ENCODE data around the gene GID8. TPM values are rescaled to one million over a fixed set of nuclear protein-coding genes. Genes with fewer than 3 reads are reported as not detected.

GID8 gene
- total RNA-seq, 2 experiments from 2014 or later = 29.8 to 36.8 TPM

DNA sequence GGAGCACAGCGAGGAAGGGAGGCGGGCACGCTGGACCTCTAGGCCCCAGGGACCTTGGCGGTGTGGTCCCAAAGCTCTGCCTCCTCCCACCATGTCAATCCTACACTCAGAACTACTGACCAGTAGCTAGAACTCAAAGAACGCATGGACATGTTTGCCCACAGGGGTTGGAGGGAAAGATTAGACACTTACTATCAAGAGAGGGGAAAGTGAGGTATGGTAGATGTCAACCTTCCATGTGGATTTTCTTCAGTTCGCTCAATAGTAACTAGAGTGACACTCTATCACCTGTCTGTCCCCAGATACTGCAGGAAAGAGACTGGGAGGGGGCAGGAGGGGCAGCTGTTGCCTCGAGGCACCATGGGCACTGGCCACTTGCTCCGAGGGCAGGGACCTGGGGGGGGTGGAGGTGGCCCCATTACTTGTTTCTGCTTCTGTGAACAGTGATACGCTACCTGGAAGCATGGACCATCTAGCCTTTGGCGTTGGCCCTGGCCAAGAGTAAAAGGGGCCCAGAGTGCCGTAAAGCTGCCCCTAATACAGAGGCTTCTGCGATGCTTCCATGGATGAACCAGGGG, 10.7 kb upstream of the GID8 start:
- DNase-seq (no peak), ATAC-seq (no peak)

DNA sequence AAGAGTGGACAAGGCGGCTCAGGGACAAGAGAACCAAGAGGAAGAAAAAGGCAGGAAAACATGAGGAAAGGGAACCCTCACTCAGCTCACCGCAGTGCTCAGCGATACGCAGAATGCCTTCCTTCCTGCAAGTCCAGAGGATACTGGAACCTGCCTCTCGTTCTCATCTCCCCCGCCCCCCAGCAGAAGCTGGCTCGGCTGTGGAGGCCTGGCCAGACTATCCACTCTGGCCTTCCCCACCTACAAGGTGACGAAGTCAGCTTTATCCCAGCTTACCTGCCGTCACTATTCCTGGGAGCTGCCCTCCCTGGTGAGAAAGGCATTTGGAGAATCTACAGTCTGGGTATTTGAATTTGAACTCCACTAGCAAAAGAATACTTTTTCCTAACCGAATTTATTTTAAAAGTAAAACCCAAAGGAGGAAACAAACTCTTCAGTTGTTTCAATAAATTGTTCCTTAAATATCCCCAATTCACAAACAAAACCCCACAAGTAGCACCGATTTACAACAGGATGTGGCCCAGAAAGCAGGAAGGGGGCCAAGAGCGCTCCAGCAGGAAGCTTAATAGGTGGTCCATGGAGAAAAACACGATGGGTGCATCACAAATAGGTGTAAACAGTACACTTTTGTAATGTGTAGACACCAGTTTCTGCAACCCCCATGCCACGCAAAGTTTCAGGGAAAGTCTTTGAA, 9.6 kb upstream of the GID8 start:
- Mint-ChIP-seq H3K4me1 (peaks cover 68% of the 10 kb centered on the region), H3K4me3 (peak overlapping the region; percentile 85)
- ATAC-seq = no peak

More for the DNA sequence above, 10.7 kb upstream of the GID8 start:
- CTCF ChIA-PET = interaction anchor here (1.0 to 18.3 kb wide), 6 partner anchors 9 to 82 kb away, joined by 3 to 268 read pairs (median 14); partner anchors contain the start of gene GID8
- Mint-ChIP-seq H3K4me1 (peaks cover 68% of the 10 kb centered on the region), H3K27ac (peak overlapping the region; percentile 89), H3K9me3 (ENCODE audit: low read depth) (no peaks in the 10 kb centered on the region), H3K27me3 (no peaks in the 10 kb centered on the region), H3K4me3 (peak overlapping the region; percentile 88), H3K36me3 (peaks cover 8% of the 10 kb centered on the region)

DNA sequence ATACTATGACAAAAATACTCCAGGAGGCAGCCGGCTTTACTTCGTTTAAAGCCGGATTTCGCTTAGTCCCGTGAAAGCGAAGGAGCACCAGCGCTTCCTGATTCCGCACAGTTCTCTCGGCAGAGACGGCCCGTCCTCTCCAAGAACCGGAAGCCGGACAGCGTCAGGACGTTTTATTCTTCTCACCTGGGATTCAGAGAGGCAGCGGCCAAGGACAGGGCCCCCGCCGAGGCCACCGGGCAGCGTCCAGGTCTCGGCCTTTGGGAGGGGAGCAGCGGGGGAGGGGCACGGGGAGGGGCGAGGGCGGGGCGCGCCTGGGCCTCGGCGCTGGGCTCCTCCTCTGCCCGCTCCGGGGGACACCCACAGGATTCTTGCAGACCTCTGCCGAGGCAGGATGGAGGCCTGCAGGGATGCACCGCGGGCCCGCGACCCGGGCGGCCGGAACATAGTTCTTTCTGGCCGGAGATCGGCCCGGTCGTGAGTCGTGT, 8.9 kb upstream of the GID8 start:
- Mint-ChIP-seq H3K36me3 (peaks cover 7% of the 10 kb centered on the region), H3K4me3 (peak overlapping the region; percentile 85), H3K4me1 (peaks cover 64% of the 10 kb centered on the region), H3K27me3 (no peaks in the 10 kb centered on the region), H3K27ac (peak overlapping the region; percentile 88), H3K9me3 (ENCODE audit: low read depth) (no peaks in the 10 kb centered on the region)
- CTCF ChIA-PET = interaction anchor here (1.0 to 18.3 kb wide), 4 partner anchors 7 to 44 kb away, joined by 3 to 268 read pairs (median 28); partner anchors contain the start of gene GID8
- ATAC-seq = peak; percentile 56
- DNase-seq = peak; percentile 74

More for the DNA sequence above, 9.6 kb upstream of the GID8 start:
- Mint-ChIP-seq H3K27me3 (no peaks in the 10 kb centered on the region), H3K27ac (peak overlapping the region; percentile 88), H3K9me3 (ENCODE audit: low read depth) (no peaks in the 10 kb centered on the region), H3K36me3 (peaks cover 7% of the 10 kb centered on the region)
- no peak for DNase-seq
- CTCF ChIA-PET = interaction anchor here (1.0 to 18.3 kb wide), 5 partner anchors 8 to 44 kb away, joined by 3 to 268 read pairs (median 20); partner anchors contain the start of gene GID8

DNA sequence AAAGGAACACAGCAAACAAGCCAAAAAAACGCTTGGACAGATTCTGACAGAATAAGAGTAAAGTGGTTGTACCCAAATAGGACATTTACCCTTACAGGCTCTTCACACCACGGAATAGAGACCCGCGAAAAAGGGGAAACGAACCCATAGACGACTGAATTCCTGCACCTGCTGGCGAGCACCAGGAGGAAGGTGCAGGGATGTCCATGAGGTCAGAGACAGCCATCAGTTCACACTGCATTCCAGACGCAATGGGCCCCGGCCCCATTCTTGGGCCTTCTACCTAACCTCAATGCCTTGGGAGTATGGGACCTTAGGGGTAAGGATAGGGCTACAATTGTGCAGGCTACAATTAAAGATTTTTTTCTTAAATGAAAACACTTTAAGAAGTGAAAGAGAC, 6.5 kb upstream of the GID8 start:
- ATAC-seq (no peak), DNase-seq (no peak)
- Mint-ChIP-seq H3K36me3 (peaks cover 3% of the 10 kb centered on the region), H3K27ac (no peak overlapping the region), H3K27me3 (no peaks in the 10 kb centered on the region), H3K9me3 (ENCODE audit: low read depth) (no peaks in the 10 kb centered on the region), H3K4me1 (peaks cover 54% of the 10 kb centered on the region), H3K4me3 (no peak overlapping the region)
- CTCF ChIA-PET = no interaction called here

DNA sequence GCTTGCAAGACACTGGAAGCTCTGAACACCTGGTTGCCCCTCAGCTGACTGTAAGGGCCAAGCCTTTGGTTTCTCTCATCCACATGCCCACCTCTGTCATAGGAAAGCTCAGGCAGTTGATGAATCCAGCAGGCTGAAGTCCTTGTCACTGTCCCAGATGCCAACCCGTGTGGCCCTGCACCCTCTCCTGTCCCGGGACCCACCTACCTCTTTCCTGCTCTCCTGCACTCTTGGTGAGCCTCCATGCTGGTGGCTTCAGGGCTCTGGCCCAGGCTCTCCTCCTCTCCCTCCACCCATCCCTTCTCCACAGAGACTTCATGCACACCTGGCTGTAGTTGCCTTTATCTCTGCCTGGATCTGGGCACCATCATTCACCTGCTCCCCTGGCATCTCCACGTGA, 4.0 kb upstream of the GID8 start:
- CTCF ChIA-PET = interaction anchor here (1.0 to 6.4 kb wide), 6 partner anchors 8 to 75 kb away, joined by 3 to 53 read pairs (median 11); partner anchors contain the start of gene DIDO1
- Mint-ChIP-seq H3K27me3 (no peaks in the 10 kb centered on the region), H3K4me3 (no peak overlapping the region), H3K4me1 (peaks cover 41% of the 10 kb centered on the region), H3K9me3 (ENCODE audit: low read depth) (no peaks in the 10 kb centered on the region), H3K27ac (no peak overlapping the region), H3K36me3 (peaks cover 10% of the 10 kb centered on the region)
- DNase-seq (no peak), ATAC-seq (no peak)

DNA sequence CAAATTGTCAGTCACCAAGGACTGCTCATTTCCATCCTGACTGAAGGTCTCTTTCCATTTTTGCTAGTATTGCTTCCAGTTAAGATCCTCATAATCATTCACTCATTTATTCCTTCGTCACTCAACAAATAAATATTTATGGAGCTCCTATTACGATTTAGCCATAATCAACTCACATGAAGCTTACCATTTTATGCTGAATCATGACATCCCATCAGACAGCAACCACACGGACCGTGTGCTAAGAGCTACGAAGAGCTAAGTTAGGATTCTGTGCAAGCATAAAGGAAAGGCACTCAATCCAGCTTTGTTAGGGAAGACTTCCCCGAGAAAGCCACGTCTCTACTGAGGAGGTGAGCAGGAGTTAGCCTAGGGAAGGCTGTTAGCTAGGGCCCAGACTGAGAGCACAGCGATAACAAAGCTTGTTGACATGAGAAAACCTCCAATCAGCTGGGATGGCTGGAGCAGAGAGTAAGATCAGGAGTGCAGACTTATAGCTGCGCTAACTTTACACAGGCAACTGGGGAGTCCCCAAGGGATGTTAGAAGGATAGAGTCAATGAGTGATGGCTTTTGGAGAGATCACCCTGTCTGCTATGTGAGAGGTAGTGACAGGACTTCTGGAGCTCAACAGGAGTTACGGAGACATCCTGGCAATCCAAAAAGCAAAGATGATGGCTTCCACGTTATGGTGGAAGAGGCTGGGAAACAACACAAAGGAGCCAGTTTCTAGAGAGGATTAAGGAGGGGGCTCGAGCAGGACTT, 2.6 kb upstream of the GID8 start:
- Mint-ChIP-seq H3K4me3 (no peak overlapping the region), H3K27ac (no peak overlapping the region), H3K4me1 (peaks cover 42% of the 10 kb centered on the region), H3K9me3 (ENCODE audit: low read depth) (no peaks in the 10 kb centered on the region), H3K36me3 (peaks cover 12% of the 10 kb centered on the region), H3K27me3 (no peaks in the 10 kb centered on the region)
- no peak for ATAC-seq
- DNase-seq = no peak
- CTCF ChIA-PET = interaction anchor here (1.3 to 6.4 kb wide), 7 partner anchors 10 to 74 kb away, joined by 3 to 53 read pairs (median 13); partner anchors contain the start of gene DIDO1

DNA sequence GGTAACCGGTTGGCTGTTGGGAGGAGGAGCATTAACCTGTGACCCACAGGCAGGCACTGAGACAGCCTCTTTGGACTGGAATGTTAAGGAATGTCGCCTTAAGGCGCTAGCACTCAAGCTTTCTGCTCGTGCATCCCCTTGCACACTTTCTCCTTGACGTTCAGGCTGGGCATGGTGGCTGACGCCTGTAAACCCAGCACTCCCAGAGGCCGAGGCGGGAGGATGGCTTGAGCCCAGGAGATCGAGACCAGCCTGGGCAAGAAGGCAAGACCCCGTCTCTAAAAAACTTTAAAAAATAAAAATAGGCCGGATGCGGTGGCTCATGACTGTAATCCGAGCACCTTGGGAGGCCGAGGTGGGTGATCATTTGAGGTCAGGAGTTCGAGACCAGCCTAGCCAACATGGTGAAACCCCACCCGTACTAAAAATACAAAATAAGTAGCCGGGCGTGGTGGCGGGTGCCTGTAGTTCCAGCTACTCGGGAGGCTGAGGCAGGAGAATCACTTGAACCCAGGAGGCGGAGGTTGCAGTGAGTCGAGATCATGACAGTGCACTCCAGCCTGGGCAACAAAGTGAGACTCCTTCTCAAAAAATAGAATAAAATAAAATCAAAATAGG, 1.9 kb upstream of the GID8 start:
- ATAC-seq = no peak
- CTCF ChIA-PET = interaction anchor here (1.3 to 6.4 kb wide), 8 partner anchors 10 to 73 kb away, joined by 3 to 53 read pairs (median 8); partner anchors contain the start of gene DIDO1
- no peak for DNase-seq
- Mint-ChIP-seq H3K4me3 (no peak overlapping the region), H3K9me3 (ENCODE audit: low read depth) (no peaks in the 10 kb centered on the region), H3K27ac (no peak overlapping the region), H3K36me3 (peaks cover 12% of the 10 kb centered on the region), H3K4me1 (peaks cover 42% of the 10 kb centered on the region), H3K27me3 (no peaks in the 10 kb centered on the region)

DNA sequence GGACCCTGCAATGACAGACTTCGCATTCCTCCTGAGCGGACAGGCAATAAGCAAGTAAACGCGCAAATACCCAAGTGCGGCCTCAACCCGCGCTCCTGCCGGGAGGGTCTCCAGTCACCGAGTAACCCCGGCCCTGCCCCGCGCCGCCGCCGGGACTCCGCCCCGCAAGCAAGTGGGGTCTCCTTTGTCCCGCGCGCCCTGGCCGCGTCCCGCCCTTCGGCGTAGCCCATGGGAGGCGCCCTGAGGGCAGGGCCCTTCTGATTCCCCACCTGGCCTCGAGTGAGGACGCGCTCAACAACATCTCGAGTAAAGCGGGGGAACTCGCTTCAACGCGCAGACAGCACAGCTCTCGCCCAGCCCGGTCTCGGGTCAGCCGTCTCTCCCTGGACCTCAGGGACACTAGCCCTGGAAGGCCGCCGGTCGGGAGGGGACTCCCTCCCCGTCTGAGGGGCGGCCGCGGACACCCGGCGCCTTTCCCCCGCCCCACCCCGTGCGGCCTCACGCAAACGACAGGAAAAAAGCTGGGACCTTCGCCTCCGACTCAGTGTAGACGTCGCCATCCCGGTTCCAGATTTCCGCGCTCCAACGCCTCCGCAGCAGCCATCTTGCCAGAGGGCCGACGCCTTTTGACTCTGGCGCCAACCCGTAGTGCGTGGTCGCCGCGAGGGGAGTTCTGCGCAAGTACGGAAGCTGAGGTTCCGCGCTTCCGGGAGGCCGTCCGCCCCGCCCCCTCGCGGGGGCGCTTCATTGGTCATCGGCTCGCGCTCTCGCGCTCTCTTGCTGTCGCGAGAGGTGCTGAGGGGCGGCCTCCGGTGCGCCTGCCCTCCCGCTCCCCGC, 461 bp upstream of the GID8 start:
- H3K27ac Mint-ChIP-seq = peak overlapping the region; percentile 95
- H3K4me3 Mint-ChIP-seq = no peak overlapping the region
- no peaks in the 10 kb centered on the region for H3K27me3 Mint-ChIP-seq
- H3K9me3 Mint-ChIP-seq (ENCODE audit: low read depth) = no peaks in the 10 kb centered on the region
- H3K36me3 Mint-ChIP-seq = peaks cover 21% of the 10 kb centered on the region
- CTCF ChIA-PET = interaction anchor here (0.8 to 6.4 kb wide), 9 partner anchors 11 to 71 kb away, joined by 3 to 53 read pairs (median 7); partner anchors contain the start of gene DIDO1
- peak; percentile 98 for DNase-seq
- peaks cover 44% of the 10 kb centered on the region for H3K4me1 Mint-ChIP-seq
- ATAC-seq = peak; percentile 88

DNA sequence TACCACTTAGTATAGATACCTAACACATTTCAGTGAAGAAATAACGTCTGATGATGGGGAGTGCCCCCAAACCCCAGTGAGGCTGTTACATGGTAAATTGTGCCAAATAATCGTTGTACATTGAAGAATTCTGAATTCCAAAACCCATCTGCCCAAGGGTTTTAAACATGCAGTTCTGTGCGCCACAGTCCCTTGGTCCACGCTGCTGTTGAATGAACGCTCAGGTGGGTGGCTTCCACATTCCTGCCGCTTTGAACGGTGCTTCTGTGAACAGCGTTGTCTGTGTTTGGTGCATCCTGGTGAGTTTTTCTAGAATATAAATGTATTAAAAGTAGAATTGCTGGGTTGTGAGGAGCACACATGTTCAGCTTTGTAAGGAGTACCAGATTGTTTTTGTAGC, 2.9 kb downstream of the GID8 start:
- Mint-ChIP-seq H3K4me1 (peaks cover 36% of the 10 kb centered on the region), H3K4me3 (no peak overlapping the region), H3K9me3 (ENCODE audit: low read depth) (no peaks in the 10 kb centered on the region), H3K27me3 (no peaks in the 10 kb centered on the region), H3K27ac (no peak overlapping the region), H3K36me3 (peaks cover 38% of the 10 kb centered on the region)
- ATAC-seq (no peak), DNase-seq (no peak)
- CTCF ChIA-PET = interaction anchor here (0.6 to 1.1 kb wide), 2 partner anchors 11 to 13 kb away, joined by 3 read pairs; no protein-coding TSS in a partner anchor

DNA sequence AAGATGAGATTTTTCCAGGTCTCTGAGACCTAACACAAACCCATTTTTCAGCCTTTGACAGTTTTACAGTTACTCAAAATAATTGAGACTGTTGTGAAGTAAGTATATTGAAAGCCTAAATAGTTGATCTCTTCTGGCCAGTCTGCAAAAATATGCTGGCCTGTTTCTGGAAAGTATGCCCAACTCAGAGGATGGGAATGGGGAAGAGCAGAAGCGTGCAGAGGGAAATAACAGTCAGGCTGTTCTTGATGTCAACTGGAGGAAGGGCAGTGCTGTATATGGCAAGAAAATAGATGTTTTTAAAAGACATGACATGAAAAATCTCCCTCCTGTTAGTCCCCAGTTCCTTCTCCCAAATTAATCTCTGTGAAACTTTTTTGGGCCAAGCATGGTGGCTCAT, 3.8 kb downstream of the GID8 start:
- CTCF ChIA-PET = interaction anchor here (1.1 kb wide), 1 partner anchor 12 kb away, joined by 3 read pairs; no protein-coding TSS in a partner anchor
- DNase-seq = no peak
- Mint-ChIP-seq H3K4me1 (peaks cover 34% of the 10 kb centered on the region), H3K9me3 (ENCODE audit: low read depth) (no peaks in the 10 kb centered on the region), H3K4me3 (no peak overlapping the region), H3K27ac (no peak overlapping the region), H3K36me3 (peaks cover 46% of the 10 kb centered on the region), H3K27me3 (no peaks in the 10 kb centered on the region)
- ATAC-seq = no peak

DNA sequence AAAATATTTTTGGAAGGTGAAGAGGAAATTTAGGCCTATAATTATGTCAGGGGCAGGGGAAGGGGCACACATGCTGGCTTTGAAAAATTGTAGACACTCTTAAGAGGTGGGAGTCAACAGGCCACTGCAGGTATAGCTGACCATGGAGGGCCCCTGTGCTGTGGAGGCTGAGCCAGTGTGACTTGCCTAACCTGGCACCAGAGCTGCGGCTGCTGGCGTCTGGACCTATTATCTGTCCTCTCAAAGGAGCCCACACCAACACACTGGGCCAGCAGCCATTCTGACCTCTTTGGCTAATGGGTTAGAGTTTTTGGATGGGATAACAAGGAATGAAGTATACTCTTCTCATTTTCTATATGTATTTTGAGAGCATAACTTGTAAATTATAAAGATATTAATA, 4.5 kb downstream of the GID8 start:
- H3K36me3 Mint-ChIP-seq = peaks cover 48% of the 10 kb centered on the region
- peaks cover 31% of the 10 kb centered on the region for H3K4me1 Mint-ChIP-seq
- DNase-seq (no peak), ATAC-seq (no peak)
- no peaks in the 10 kb centered on the region for H3K27me3 Mint-ChIP-seq
- no peak overlapping the region for H3K4me3 Mint-ChIP-seq
- H3K27ac Mint-ChIP-seq = no peak overlapping the region
- CTCF ChIA-PET = interaction anchor here (1.4 kb wide), 1 partner anchor 35 kb away, joined by 4 read pairs; no protein-coding TSS in a partner anchor
- H3K9me3 Mint-ChIP-seq (ENCODE audit: low read depth) = no peaks in the 10 kb centered on the region

DNA sequence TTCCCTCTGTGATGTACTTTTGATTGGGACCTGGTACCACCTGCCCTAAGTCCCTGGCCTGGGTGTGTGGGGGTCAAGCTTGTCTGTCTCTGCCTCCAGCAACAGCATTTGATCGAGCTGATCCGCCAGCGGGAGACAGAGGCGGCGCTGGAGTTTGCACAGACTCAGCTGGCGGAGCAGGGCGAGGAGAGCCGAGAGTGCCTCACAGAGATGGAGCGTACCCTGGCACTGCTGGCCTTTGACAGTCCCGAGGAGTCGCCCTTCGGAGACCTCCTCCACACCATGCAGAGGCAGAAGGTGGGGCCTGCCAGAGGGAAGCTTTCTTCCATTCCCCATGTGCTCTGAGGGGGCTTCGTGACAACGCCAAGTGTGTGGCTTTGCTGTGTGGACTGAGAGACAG, 5.4 kb downstream of the GID8 start:
- CTCF ChIA-PET = interaction anchor here (1.4 kb wide), 1 partner anchor 36 kb away, joined by 4 read pairs; no protein-coding TSS in a partner anchor
- Mint-ChIP-seq H3K4me3 (no peak overlapping the region), H3K4me1 (peaks cover 30% of the 10 kb centered on the region), H3K9me3 (ENCODE audit: low read depth) (no peaks in the 10 kb centered on the region), H3K27ac (no peak overlapping the region), H3K36me3 (peaks cover 54% of the 10 kb centered on the region), H3K27me3 (no peaks in the 10 kb centered on the region)
- ATAC-seq = no peak
- DNase-seq = no peak
